ENCODE measurements around the gene IGFL4. TPM values are rescaled to one million over a fixed set of nuclear protein-coding genes. Genes with fewer than 3 reads are reported as not detected.

Gene IGFL4
- total and polyA plus RNA-seq, 9 of the 15 experiments (the other 6 are each of a cell fraction or from before 2014, with no cell fraction given) = not detected

DNA sequence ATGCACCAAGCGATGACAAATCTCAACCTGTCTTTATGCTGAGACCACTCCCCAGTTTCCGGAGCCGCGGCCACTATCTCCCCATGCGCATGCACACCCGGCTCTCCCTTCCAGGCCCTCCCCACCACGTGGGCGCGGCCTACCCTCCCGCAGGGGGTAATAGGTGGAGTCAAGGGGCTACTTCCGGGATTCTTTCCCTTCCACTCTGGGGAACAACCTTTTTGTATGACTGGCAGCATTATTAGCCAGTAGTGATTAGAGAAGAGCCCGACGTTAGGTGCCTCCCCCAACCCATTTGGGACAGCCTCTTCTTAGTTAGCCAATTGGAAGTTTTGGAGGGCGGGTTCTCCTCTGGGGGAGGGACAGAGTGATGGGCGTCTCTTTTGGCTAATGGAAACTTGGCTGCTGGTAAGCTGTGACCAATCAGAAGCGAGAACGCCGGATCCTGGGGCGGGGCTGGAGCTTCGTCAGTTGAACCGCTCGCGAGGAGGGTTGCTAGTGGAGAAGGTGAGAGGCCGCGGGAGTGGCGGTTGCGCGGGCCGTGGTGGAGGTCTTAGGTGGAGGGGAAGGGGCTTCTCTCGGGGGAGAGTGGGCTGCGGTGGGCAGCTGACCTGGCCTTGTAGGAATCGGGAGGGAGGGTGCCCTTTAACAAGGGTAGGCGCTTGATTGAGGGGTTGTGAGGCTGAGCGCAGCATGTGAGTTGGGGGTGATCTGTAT, 45.6 kb downstream of the IGFL4 start, which contains the start of gene CCDC61 (continued):
- TF ChIP-seq SAFB2 (IDR thresholded peaks at IDR 0.05; ENCODE audit: borderline replicate concordance, low read depth, low read length, severe bottlenecking) = no peak

DNA sequence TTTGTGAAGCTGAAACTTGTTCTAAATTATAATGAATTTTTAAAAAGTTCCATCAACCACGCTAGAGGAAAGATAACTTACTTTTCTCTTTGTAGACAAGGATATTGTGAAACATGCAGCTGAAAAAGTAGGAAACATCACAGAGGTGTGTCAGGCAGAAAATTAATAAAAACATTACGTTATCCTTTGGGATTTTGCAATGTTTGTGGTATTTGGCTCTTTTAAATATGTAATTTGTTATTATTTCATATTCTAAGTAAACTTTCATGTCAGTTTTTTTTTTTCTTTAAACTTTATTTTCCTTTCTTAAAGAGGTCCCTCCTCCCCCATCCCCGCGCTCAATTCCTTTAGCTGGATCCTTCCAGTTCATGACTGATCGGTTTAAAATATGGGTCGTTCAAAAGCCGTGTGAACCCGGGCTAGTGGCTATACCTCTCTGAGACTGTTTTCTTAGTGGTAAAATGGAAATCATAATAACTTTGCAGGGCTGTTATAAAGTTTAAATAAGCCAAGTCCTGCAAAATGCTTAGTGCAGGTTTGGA, 46.3 kb downstream of the IGFL4 start:
- CTCF ChIA-PET (ENCODE audit: low intra/inter-chr PET ratio) = no interaction called here
- Histone ChIP-seq H4K20me1 (replicated peaks; ENCODE audit: control insufficient read depth, insufficient read depth, low read length) (peaks cover 6% of the 10 kb centered on the region; the same call in 1 of the 2 replicates), H3K79me2 (ENCODE audit: control insufficient read depth, insufficient read depth, low read length) (peaks cover 10% of the 10 kb centered on the region; the same call in 2 of the 3 replicates), H3K4me2 (ENCODE audit: insufficient read depth, low read length) (peak overlapping the region; percentile 77), H3K27ac (ENCODE audit: extremely low read depth, low read depth, low read length) (peak overlapping the region; percentile 26; the same call in 2 of the 3 replicates), H3K9me3 (replicated peaks; ENCODE audit: control insufficient read depth, insufficient read depth, low read depth, low read length) (no peaks in the 10 kb centered on the region), H3K4me3 (peak overlapping the region; percentile 45), H3K4me1 (replicated peaks in 1 of 2; ENCODE audit: control insufficient read depth in 2 of 2, insufficient read depth in 2 of 2, low read length in 2 of 2) (peaks cover 5 to 12% of the 10 kb centered on the region in 2 experiments; a peak in 4 of 5 replicates), H3K9ac (ENCODE audit: insufficient read depth in 1 of 2, low read depth in 2 of 2, low read length in 2 of 2) (peak overlapping the region; percentile 61 to 81; a peak in 3 of 4 replicates), H3K36me3 (ENCODE audit: control insufficient read depth, insufficient read depth, low read length) (peaks cover 7% of the 10 kb centered on the region; the same call in 2 of the 3 replicates), H3K9me1 (ENCODE audit: control insufficient read depth, insufficient read depth, low read length) (no peaks in the 10 kb centered on the region), H3K27me3 (ENCODE audit: control insufficient read depth in 2 of 2, insufficient read depth in 2 of 2, low read length in 2 of 2) (peaks cover 6 to 7% of the 10 kb centered on the region in 2 experiments; a peak in 4 of 5 replicates), H2AFZ (ENCODE audit: low read depth, low read length) (peak overlapping the region; percentile 85)
- peak in 1 of 4 experiments; percentile 27 for DNase-seq (ENCODE audit: extremely low read depth in 1 of 4, low spot score in 3 of 4)
- TSS peak; percentile 85 for BruUV-seq (replicated peaks)
- in situ Hi-C loops (cut with MboI) (no loop called here), intact Hi-C loops (cut with micrococcal nuclease) (no loop called here)
- no peak for FAIRE-seq
- WGBS (ENCODE audit: insufficient coverage, low coverage, missing lambda C conversion rate) = 8% methylated on average over 8 of the region's 8 CpGs
- ATAC-seq = peak; percentile 11
- POLR2A ChIA-PET = interaction anchor here (0.6 to 1.9 kb wide), 15 partner anchors 11 to 435 kb away, joined by 3 to 8 read pairs (median 4); partner anchors contain the start of gene PGLYRP1
- no peak for TF ChIP-seq FOXJ3 (CRISPR knock-in tag; IDR thresholded peaks at IDR 0.05)
- TF ChIP-seq HMGN3 (IDR thresholded peaks at IDR 0.05; ENCODE audit: borderline replicate concordance, extremely low read depth, insufficient read length, low read depth, low read length) = no peak
- no peak for TF ChIP-seq ELF2 (CRISPR knock-in tag; IDR thresholded peaks at IDR 0.05)
- no peak for TF ChIP-seq ILK (tag; IDR thresholded peaks at IDR 0.05; ENCODE audit: borderline replicate concordance, low read depth)
- TF ChIP-seq ZNF263 (CRISPR knock-in tag; IDR thresholded peaks at IDR 0.05; ENCODE audit: borderline replicate concordance) = no peak
- TF ChIP-seq HDAC2 (IDR thresholded peaks at IDR 0.05) = peak; percentile 62; the same call in 1 of the 2 replicates
- TF ChIP-seq CHD4 (IDR thresholded peaks at IDR 0.05; ENCODE audit: insufficient read depth, insufficient replicate concordance, low read depth, low read length, poor library complexity, severe bottlenecking) = peak; percentile 44
- no peak for TF ChIP-seq ZBTB1 (CRISPR knock-in tag; IDR thresholded peaks at IDR 0.05; ENCODE audit: borderline replicate concordance, low read depth)
- TF ChIP-seq BCOR (IDR thresholded peaks at IDR 0.05) = peak; percentile 90
- TF ChIP-seq, protein P1, sequence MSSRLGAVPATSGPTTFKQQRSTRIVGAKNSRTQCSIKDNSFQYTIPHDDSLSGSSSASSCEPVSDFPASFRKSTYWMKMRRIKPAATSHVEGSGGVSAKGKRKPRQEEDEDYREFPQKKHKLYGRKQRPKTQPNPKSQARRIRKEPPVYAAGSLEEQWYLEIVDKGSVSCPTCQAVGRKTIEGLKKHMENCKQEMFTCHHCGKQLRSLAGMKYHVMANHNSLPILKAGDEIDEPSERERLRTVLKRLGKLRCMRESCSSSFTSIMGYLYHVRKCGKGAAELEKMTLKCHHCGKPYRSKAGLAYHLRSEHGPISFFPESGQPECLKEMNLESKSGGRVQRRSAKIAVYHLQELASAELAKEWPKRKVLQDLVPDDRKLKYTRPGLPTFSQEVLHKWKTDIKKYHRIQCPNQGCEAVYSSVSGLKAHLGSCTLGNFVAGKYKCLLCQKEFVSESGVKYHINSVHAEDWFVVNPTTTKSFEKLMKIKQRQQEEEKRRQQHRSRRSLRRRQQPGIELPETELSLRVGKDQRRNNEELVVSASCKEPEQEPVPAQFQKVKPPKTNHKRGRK (tag; IDR thresholded peaks at IDR 0.05) = peak; percentile 92
- no peak for TF ChIP-seq KLF6 (CRISPR knock-in tag; IDR thresholded peaks at IDR 0.05; ENCODE audit: borderline replicate concordance)
- no peak for TF ChIP-seq PPARD (CRISPR knock-in tag; IDR thresholded peaks at IDR 0.05)
- TF ChIP-seq ZNF644 (tag; IDR thresholded peaks at IDR 0.05; ENCODE audit: low read depth) = no peak
- TF ChIP-seq, protein P2, sequence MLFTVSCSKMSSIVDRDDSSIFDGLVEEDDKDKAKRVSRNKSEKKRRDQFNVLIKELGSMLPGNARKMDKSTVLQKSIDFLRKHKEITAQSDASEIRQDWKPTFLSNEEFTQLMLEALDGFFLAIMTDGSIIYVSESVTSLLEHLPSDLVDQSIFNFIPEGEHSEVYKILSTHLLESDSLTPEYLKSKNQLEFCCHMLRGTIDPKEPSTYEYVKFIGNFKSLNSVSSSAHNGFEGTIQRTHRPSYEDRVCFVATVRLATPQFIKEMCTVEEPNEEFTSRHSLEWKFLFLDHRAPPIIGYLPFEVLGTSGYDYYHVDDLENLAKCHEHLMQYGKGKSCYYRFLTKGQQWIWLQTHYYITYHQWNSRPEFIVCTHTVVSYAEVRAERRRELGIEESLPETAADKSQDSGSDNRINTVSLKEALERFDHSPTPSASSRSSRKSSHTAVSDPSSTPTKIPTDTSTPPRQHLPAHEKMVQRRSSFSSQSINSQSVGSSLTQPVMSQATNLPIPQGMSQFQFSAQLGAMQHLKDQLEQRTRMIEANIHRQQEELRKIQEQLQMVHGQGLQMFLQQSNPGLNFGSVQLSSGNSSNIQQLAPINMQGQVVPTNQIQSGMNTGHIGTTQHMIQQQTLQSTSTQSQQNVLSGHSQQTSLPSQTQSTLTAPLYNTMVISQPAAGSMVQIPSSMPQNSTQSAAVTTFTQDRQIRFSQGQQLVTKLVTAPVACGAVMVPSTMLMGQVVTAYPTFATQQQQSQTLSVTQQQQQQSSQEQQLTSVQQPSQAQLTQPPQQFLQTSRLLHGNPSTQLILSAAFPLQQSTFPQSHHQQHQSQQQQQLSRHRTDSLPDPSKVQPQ (CRISPR knock-in tag; IDR thresholded peaks at IDR 0.05; ENCODE audit: borderline replicate concordance) = no peak
